GM23338 (cell line): ENCODE results near the gene FRZB. TPM values are rescaled to one million over a fixed set of nuclear protein-coding genes. Genes with fewer than 3 reads are reported as not detected.
A peak's percentile ranks its signal among the peaks of the same experiment; 100 is the strongest.

Experiments used
- ATAC-seq: fragments of 200-7000 bp; cut with Tn5 transposase; 3 replicates; pipeline ENCODE4 v1.9.1; 2020
- DNase-seq: peaks from one replicate; pipeline ENCODE4 v3.0.0-alpha.2; 2015; ENCODE audit warnings: low spot score
- H2AFZ ChIP-seq: fragments of 200-600 bp; sonication (generic); 2 replicates; pipeline ENCODE4 v1.8.0; 2016; ENCODE audit warnings: antibody characterized with exemption, mild to moderate bottlenecking, moderate library complexity
- H3F3A ChIP-seq: fragments of 200-600 bp; sonication (generic); replicated peaks from 2 replicates; pipeline ENCODE4 v1.8.0; 2017; ENCODE audit warnings: antibody characterized with exemption, mixed run types, low read depth
- H3K27ac ChIP-seq: fragments of 200-600 bp; sonication (generic); 2 replicates; pipeline ENCODE4 v1.6.1; 2016; ENCODE audit warnings: low read depth
- H3K27me3 ChIP-seq: fragments of 200-600 bp; sonication (generic); 2 replicates; pipeline ENCODE4 v1.8.0; 2016; ENCODE audit warnings: mild to moderate bottlenecking, mixed run types, moderate library complexity; ENCODE audit not compliant: insufficient read depth
- H3K36me3 ChIP-seq: fragments of 200-600 bp; sonication (generic); 2 replicates; pipeline ENCODE4 v1.8.0; 2016; ENCODE audit warnings: mild to moderate bottlenecking; ENCODE audit not compliant: insufficient read depth
- H3K4me1 ChIP-seq: fragments of 200-600 bp; sonication (generic); 2 replicates; pipeline ENCODE4 v1.8.0; 2016; ENCODE audit warnings: mild to moderate bottlenecking, moderate library complexity; ENCODE audit not compliant: insufficient read depth
- H3K4me2 ChIP-seq: fragments of 200-600 bp; sonication (generic); 2 replicates; pipeline ENCODE4 v1.7.1; 2017; ENCODE audit warnings: mixed run types
- H3K4me3 ChIP-seq: fragments of 200-600 bp; sonication (generic); 2 replicates; pipeline ENCODE4 v1.6.1; 2016; ENCODE audit warnings: mixed run types
- H3K79me2 ChIP-seq: fragments of 200-600 bp; sonication (generic); replicated peaks from 2 replicates; pipeline ENCODE4 v1.8.0; 2017; ENCODE audit warnings: mild to moderate bottlenecking; ENCODE audit not compliant: insufficient read depth
- H3K9me2 ChIP-seq: fragments of 200-600 bp; sonication (generic); 2 replicates; pipeline ENCODE4 v1.8.0; 2017; ENCODE audit not compliant: insufficient read depth
- H4K20me1 ChIP-seq: fragments of 200-600 bp; sonication (generic); replicated peaks from 2 replicates; pipeline ENCODE4 v1.8.0; 2017; ENCODE audit warnings: mild to moderate bottlenecking; ENCODE audit not compliant: insufficient read depth
- H3K27ac Mint-ChIP-seq: 2 replicates; pipeline ENCODE4 v1.8.0; 2020; ENCODE audit warnings: inconsistent platforms, mild to moderate bottlenecking, moderate library complexity, mixed read lengths
- H3K27me3 Mint-ChIP-seq: 3 replicates; pipeline ENCODE4 v1.8.0; 2022; ENCODE audit warnings: low read depth, mild to moderate bottlenecking, moderate library complexity, mixed read lengths, inconsistent platforms; ENCODE audit not compliant: insufficient read depth, poor library complexity
- H3K36me3 Mint-ChIP-seq: 3 replicates; pipeline ENCODE4 v1.8.0; 2021; ENCODE audit warnings: low read depth, mild to moderate bottlenecking, inconsistent platforms, moderate library complexity, mixed read lengths
- H3K4me1 Mint-ChIP-seq: 3 replicates; pipeline ENCODE4 v1.8.0; 2020; ENCODE audit warnings: mild to moderate bottlenecking, inconsistent platforms, mixed read lengths
- H3K4me3 Mint-ChIP-seq: 3 replicates; pipeline ENCODE4 v1.8.0; 2021; ENCODE audit warnings: moderate library complexity, mild to moderate bottlenecking, inconsistent platforms, mixed read lengths
- H3K9me3 Mint-ChIP-seq: 3 replicates; pipeline ENCODE4 v1.8.0; 2020; ENCODE audit warnings: moderate library complexity, mild to moderate bottlenecking, inconsistent platforms, mixed read lengths
- CREB1 ChIP-seq: fragments of 250-450 bp; sonication (Bioruptor Pico); IDR thresholded peaks from 2 replicates; pipeline ENCODE4 v1.5.0; 2020; ENCODE audit warnings: low read depth, mild to moderate bottlenecking, moderate library complexity
- CTCF ChIP-seq, 2 experiments: fragments of 200-600 bp in 1 of 2; sonication (generic) in 1 of 2; conservative IDR thresholded peaks; 2 replicates each; pipeline versions ENCODE4 v1.5.1 to v1.6.1; 2016 to 2017; ENCODE audit warnings: antibody characterized with exemption in 2 of 2, low read depth in 2 of 2, mild to moderate bottlenecking in 2 of 2, moderate library complexity in 1 of 2
- ETS1 ChIP-seq: IDR thresholded peaks from 2 replicates; pipeline ENCODE4 v1.6.1; 2016; ENCODE audit warnings: antibody characterized with exemption
- EZH2 ChIP-seq: fragments of 200-600 bp; sonication (generic); IDR thresholded peaks from one replicate; pipeline ENCODE4 v1.8.0; 2017; ENCODE audit warnings: antibody characterized with exemption, mild to moderate bottlenecking, low read depth; ENCODE audit not compliant: unreplicated experiment
- EZH2phosphoT487 ChIP-seq: fragments of 200-600 bp; sonication (generic); IDR thresholded peaks from one replicate; pipeline ENCODE4 v1.8.1; 2018; ENCODE audit warnings: antibody characterized with exemption; ENCODE audit not compliant: unreplicated experiment
- JUNB ChIP-seq: IDR thresholded peaks from one replicate; pipeline ENCODE4 v1.6.1; 2016; ENCODE audit warnings: antibody characterized with exemption; ENCODE audit not compliant: unreplicated experiment
- NANOG ChIP-seq: IDR thresholded peaks from 2 replicates; pipeline ENCODE4 v1.6.1; 2016; ENCODE audit warnings: antibody characterized with exemption, borderline replicate concordance
- POLR2AphosphoS5 ChIP-seq: IDR thresholded peaks from 2 replicates; pipeline ENCODE4 v1.6.1; 2016; ENCODE audit warnings: antibody characterized with exemption, low read depth
- REST ChIP-seq: IDR thresholded peaks from one replicate; pipeline ENCODE4 v1.6.1; 2018; ENCODE audit warnings: antibody characterized with exemption; ENCODE audit not compliant: unreplicated experiment
- STAT1 ChIP-seq: IDR thresholded peaks from one replicate; pipeline ENCODE4 v1.6.1; 2016; ENCODE audit warnings: antibody characterized with exemption; ENCODE audit not compliant: unreplicated experiment
- ZNF114 ChIP-seq: fragments of 250-450 bp; sonication (Bioruptor Pico); IDR thresholded peaks from 2 replicates; pipeline ENCODE4 v1.5.0; 2020; ENCODE audit warnings: mild to moderate bottlenecking, moderate library complexity
- ZNF331 ChIP-seq: fragments of 250-450 bp; sonication (Bioruptor Pico); IDR thresholded peaks from 2 replicates; pipeline ENCODE4 v1.5.0; 2020; ENCODE audit warnings: low read depth, mild to moderate bottlenecking, moderate library complexity
- polyA plus RNA-seq: library from polyadenylated mRNA; unstranded; fragments of >200 nt; fragmentation: Nextera tagmentation; extraction: Ambion mirVana; gene quantifications from 2 replicates; pipeline ENCODE4 v1.2.1, GENCODE V29; 2016
- total RNA-seq: library from RNA; depleted of rRNA; stranded (reverse); fragments of >200 nt; shearing (Covaris generic); gene quantifications from 2 replicates; pipeline ENCODE4 v1.2.3, GENCODE V29; 2014

Gene FRZB
- total and polyA plus RNA-seq, 2 experiments from 2014 or later, result 0.52 to 1.2 TPM

- TF ChIP-seq REST, result no peak
- TF ChIP-seq STAT1, result no peak
- TF ChIP-seq ZNF331 (CRISPR knock-in tag), result no peak
- TF ChIP-seq POLR2AphosphoS5, result no peak
Measured at GRCh38 chr2:182818925-182819324, 47.5 kb downstream of the FRZB start (continued).

GRCh38 chr2:182818501-182818900, 47.9 kb downstream of the FRZB start:
- no peaks in the 10 kb centered on the region for H3K9me2 ChIP-seq
- H3K4me1 ChIP-seq, result peaks cover 33% of the 10 kb centered on the region
- no peaks in the 10 kb centered on the region for H3K79me2 ChIP-seq
- peak overlapping the region; percentile 7; the same call in 1 of the 2 replicates for H3K4me3 ChIP-seq
- ATAC-seq, result peak; percentile 30
- Mint-ChIP-seq H3K27ac (peak overlapping the region; percentile 93), H3K36me3 (no peaks in the 10 kb centered on the region), H3K9me3 (no peaks in the 10 kb centered on the region), H3K27me3 (no peaks in the 10 kb centered on the region), H3K4me1 (peaks cover 29% of the 10 kb centered on the region), H3K4me3 (peak overlapping the region; percentile 49)
- H3K27ac ChIP-seq, result peak overlapping the region; percentile 79
- no peaks in the 10 kb centered on the region for H4K20me1 ChIP-seq
- H3F3A ChIP-seq, result no peaks in the 10 kb centered on the region
- TF ChIP-seq JUNB, result no peak
- TF ChIP-seq ZNF331 (CRISPR knock-in tag), result no peak
- H3K36me3 ChIP-seq, result no peaks in the 10 kb centered on the region
- H2AFZ ChIP-seq, result no peak overlapping the region
- peak overlapping the region; percentile 36 for H3K4me2 ChIP-seq
- DNase-seq, result peak; percentile 27
- H3K27me3 ChIP-seq, result no peaks in the 10 kb centered on the region

- no peak overlapping the region for H3K27ac Mint-ChIP-seq
Measured at GRCh38 chr2:182817558-182817957, 48.9 kb downstream of the FRZB start.

More at GRCh38 chr2:182817558-182817957, 48.9 kb downstream of the FRZB start:
- no peak for TF ChIP-seq REST
- no peak for TF ChIP-seq STAT1
- no peak for TF ChIP-seq EZH2phosphoT487
- no peak for TF ChIP-seq CREB1
- no peak for TF ChIP-seq ZNF331 (CRISPR knock-in tag)
- no peak for TF ChIP-seq ZNF114 (CRISPR knock-in tag)
- no peak for TF ChIP-seq EZH2
- TF ChIP-seq JUNB, result no peak
- TF ChIP-seq CTCF (conservative IDR thresholded peaks at IDR 0.05; ENCODE audit: low read depth in 2 of 2), result no peak
- no peak for TF ChIP-seq NANOG
- TF ChIP-seq ETS1, result no peak
- Mint-ChIP-seq H3K9me3 (no peaks in the 10 kb centered on the region), H3K4me3 (no peak overlapping the region), H3K36me3 (no peaks in the 10 kb centered on the region), H3K27me3 (no peaks in the 10 kb centered on the region), H3K4me1 (peaks cover 29% of the 10 kb centered on the region)
- Histone ChIP-seq H3K27me3 (no peaks in the 10 kb centered on the region), H3K36me3 (no peaks in the 10 kb centered on the region), H2AFZ (no peak overlapping the region), H4K20me1 (no peaks in the 10 kb centered on the region), H3K27ac (no peak overlapping the region), H3F3A (no peaks in the 10 kb centered on the region), H3K4me2 (no peak overlapping the region), H3K79me2 (no peaks in the 10 kb centered on the region), H3K4me3 (no peak overlapping the region), H3K9me2 (no peaks in the 10 kb centered on the region), H3K4me1 (peaks cover 34% of the 10 kb centered on the region)
- ATAC-seq, result no peak
- no peak for DNase-seq
